NCI-H2171 (cell line): ENCODE measurements around the gene PSMD9.
"Not testable (repeated sequence)": the region's sequence is repeated elsewhere in the genome, so short reads cannot be mapped to it uniquely, and the experiment has no call there.

Experiments
- DNase-seq: peaks from one replicate; lab custom pipeline; 2025; lab: John Stamatoyannopoulos, UW

The PSMD9 gene

DNA sequence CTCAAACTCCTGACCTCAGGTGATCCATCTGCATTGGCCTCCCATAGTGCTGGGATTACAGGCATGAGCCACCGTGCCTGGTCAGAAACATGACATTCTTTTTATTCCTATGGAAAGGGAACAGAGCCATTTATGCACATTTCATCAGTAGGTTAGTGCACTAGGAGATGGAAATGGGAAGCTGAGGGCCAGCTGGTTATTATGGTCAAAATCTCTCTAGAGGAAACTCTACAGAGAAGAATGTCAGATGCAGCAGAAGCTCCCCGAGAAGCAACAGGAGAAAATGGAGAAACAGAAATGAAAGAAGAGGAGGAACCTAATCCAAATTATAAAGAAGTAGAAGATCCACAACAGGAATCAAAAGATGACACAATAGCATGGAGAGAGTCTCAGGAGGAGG lies 32.5 kb downstream of the PSMD9 start:
- no peak for DNase-seq

DNA sequence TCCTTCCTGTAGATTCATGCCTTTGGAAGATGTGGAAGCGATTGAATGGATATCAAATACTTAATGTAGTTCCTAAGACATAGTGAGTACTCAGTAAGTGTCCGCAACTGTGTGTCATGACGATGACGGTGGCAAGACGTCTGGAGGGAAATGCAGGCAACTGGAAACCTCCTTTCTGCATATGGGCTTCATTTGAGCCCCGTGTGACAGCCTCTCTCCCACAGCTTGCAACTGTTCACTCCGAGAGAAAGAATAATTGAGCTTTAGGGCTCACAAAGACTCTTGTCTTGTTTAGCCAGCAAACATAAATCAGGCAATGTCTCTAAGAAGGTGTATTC lies 36.7 kb downstream of the PSMD9 start:
- DNase-seq: no peak

DNA sequence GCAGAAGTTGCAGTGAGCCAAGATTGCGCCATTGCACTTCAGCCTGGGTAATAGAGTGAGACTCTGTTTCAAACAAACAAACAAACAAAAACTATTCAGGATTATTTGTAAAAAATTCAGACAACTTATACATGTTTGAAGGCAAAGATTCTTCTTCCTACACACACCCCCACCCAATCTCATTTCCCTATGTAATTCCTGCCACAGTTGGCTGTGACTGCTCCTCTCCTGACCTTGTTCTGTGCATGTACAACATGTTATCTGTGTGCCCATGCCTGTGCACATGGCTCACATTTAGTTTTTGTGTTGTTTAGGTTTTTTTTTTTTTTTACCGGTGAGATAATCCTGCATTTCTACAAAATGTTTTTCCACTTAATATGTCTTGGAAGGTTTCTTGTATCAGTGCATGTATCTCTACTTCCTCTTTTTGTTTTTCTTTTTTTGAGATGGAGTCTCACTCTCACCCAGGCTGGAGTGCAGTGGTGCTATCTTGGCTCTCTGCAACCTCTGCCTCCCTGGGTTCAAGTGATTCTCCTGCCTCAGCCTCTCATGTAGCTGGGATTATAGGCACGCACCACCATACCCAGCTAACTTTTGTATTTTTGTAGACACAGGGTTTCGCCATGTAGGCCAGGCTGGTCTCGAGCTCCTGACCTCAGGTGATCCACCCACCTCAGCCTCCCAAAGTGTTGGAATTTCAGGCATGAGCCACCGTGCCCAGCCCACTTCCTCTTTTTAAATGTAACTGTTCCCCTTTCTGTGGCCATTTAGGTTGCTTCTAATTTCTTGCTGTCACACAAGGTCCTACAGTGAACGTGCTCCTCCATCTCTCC lies 38.5 kb downstream of the PSMD9 start:
- DNase-seq: no peak

GRCh38 chr12:121927813-121928212 lies 39.2 kb downstream of the PSMD9 start:
- no peak for DNase-seq

- not testable (repeated sequence) for DNase-seq
Measured at GRCh38 chr12:121929545-121929944, 41.0 kb downstream of the PSMD9 start.

DNA sequence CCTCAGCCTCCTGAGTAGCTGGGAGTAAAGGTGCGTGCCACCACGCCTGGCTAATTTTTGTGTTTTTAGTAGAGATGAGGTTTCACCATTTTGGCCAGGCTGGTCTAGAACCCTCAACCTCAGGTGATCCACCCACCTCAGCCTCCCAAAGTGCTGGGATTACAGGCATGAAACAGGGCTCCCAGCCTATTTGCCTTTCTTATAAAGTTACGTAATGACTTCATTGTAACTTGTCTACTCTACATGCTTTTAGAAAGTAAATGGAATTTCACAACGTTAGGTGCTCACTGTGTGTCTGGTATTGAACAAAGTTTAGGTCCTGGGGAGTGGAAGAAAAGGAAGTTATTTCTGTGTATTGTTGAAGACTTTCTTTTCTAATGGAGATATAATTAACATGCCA lies 42.3 kb downstream of the PSMD9 start:
- no peak for DNase-seq

DNA sequence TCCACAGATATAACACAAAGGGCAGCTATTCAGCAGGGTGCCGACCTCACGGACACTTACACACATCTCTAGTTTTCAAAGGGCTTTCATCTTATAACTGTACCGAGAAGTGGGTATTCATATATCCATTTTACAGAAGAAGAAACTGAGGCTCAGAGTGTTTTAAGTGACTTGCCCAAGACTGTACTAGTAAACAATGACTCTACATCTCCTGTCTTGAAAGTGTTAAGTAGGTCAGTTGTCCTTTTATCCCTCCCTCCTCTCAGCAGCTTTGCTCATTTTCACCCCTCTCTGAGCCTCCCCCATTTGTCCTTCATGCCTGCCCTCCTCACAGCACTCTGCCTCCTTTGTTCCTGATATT lies 43.6 kb downstream of the PSMD9 start:
- DNase-seq: no peak

DNA sequence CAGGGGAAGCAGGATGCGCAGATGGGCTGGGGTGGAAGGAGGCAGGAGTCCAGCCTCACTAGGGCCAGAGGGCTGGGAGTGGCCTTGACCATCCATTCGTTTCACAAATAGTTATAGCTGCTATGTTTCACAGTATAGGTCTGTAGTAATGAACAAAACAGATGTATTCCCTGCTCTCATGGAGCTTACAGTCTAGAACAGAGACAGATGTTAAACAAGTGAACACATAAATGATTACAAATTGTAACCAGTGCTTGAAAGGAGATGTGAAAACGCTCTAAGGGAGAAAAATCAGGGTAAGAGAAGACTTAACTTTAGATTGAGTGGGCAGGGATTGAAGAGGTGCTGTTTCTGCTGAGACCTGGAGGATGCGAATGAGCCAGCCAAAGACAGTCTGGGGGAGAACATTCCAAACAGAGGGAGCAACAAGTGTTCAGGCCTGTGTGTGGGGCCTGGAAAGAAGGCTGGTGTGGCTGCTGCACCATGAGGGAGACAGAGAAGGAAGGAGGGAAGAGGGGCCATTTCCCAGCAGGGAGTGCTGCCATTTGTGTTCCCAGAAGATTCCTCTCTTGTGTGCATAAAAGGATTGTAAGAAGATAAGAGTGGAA lies 44.4 kb downstream of the PSMD9 start:
- no peak for DNase-seq

GRCh38 chr12:121933522-121934308 lies 45.1 kb downstream of the PSMD9 start:
- DNase-seq: no peak

GRCh38 chr12:121934309-121934664 lies 45.7 kb downstream of the PSMD9 start:
- no peak for DNase-seq

DNA sequence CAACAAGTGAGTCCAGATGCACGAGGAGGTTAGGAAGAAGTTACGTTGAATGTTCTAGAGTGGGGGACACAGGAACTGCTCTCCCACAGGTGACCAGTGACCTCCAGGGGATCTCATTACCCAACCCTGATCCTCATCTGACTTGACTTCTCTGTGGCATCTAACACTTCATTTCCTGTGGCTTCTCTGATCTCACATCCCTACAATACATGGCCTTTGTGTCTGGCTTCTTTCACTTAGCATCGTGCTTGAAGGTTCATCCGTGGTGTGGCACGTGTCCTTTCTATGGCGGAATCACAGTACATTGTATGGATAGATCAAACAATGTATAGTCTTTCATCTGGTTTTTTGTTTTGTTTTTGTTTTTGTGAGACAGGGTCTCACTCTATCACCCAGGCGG lies 49.1 kb downstream of the PSMD9 start:
- DNase-seq: no peak

DNA sequence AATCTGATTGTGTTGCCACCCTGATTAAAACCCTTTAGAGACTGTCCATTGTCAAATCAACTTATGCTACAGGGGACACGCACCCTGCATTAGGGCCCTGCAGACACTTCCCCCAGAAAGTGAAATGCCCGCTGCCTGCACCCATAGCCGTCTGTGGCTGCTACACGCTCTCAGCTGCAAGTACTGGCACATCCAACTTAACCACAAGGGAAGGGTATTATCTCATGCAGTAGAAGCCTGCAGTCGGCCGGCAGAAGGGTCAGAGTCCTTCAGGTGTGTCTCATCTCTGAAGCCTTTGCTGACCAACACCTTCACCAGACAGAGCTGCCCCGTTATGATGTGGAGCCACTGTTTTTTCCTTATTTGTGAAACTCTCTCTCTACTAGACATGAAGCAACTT lies 50.6 kb downstream of the PSMD9 start:
- no peak for DNase-seq

DNA sequence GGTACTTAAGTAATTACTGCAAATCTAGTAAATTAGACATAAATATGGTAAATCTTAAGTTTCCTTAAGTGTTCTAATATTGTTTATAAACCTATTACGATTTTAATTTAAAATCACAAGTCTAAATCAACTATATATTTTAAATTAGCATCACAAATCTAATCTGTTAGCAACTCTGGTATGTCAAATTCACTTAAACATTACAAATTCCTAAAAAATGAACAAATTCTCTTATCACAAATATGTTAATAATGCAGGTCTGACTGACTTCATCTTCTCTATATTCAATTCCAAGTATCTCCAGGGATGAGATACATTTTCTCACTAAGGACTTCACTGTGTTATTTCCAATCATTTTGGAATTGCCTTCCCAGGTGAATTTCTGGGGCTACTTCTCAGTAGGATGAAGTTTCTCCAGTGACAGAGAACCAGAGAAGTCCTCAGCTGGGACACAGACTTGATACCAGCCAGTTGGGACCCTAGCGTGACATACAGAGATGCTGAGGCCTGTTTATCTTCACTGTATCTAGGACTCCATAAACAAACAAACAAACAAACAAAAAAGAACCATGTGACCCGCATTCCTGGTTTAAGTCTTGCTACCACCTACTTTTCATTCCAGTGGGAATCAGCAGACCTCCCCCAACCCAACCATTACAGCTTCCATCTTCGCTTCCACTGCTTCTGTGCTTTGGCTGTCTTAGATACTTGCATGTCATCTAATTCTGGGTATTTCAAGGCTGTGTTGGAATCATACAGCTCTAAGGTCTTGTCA lies 51.6 kb downstream of the PSMD9 start:
- DNase-seq: no peak

- DNase-seq: no peak
Measured at GRCh38 chr12:121942145-121942718, 53.6 kb downstream of the PSMD9 start.

DNA sequence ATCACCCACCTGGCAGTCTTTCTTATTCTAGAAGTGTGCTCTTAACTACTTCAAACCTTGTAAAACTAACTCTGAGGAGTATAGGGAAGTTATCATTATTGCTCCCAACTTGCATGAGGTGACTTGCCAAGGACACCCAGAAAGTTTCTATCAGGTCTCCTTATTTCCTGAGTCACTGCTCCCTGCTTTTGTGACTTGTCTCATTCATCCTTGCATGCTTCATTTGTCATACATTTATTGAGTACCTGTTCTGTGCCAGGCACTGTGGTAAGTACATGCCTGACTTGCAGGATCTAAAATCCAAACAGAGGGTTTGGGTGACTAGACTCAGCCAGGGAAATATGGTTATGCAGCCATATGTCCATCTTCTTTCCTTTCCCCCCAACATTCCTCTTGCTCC lies 55.3 kb downstream of the PSMD9 start:
- no peak for DNase-seq

DNA sequence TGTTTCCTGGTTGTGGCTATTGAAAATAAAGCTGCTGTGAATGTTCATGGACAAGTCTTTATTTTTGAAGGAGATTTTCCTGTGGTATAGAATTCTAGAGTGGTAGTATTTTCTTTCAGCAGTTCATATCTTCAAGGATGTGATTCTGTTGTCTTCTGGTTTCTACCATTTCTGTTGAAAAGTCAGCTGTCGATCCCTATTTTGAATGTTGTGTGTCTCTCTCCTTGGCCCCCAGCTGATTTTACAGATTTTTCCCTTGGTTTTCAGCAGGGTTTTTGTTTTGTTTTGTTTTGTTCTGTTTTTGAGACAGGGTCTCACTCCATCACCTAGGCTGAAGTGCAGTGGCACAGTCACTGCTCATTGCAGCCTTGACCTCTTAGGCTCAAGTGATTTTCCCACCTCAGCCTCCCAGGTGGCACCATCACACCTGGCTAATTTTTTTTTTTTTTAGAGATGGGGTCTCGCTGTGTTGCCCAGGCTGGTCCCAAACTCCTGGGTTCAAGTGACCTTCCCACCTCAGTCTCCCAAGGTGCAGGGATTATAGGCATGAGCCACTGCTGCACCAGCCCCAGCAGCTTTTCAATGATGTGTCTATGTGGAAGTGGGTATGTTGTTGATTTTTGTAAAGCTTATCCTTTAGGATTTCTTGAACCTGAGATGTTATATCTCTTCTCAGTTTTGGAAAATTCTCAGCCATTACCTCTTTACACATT lies 57.9 kb downstream of the PSMD9 start:
- no peak for DNase-seq

- DNase-seq: no peak
Measured at GRCh38 chr12:121947981-121948380, 59.4 kb downstream of the PSMD9 start.

GRCh38 chr12:121949648-121950397 lies 61.2 kb downstream of the PSMD9 start:
- no peak for DNase-seq

DNA sequence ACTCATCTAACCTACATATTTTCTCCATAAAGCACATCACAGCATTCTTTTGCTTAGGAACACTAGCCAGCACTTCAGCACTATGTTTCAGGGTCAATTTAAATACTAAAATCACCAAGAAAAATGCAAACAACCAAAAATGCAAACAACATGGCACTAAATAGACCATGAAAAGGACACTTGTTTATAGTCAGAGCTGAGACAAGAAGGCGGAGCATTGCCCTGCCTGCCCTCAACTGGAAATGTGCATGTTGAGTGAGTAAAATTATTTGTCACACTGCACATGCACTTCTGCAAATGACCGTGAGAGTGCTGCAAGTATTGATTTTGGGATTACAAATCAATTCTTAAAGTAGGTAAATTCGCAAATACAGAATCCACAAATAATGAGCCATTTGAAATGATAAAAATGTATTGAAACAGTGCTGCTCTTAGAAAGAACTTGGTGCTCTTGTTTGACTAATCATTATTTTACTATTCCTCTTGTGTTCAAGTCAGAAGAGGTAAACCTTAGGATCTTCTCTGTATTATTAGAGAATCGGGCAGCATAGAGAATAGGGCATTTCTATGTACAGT lies 64.6 kb downstream of the PSMD9 start:
- no peak for DNase-seq

GRCh38 chr12:121953695-121954094 lies 65.1 kb downstream of the PSMD9 start:
- DNase-seq: no peak
